ENCODE data around the gene TNRC6C. TPM values are rescaled to one million over a fixed set of nuclear protein-coding genes. Genes with fewer than 3 reads are reported as not detected.
"Not testable (repeated sequence)": the region's sequence is repeated elsewhere in the genome, so short reads cannot be mapped to it uniquely, and the experiment has no call there.

TNRC6C gene
- total RNA-seq, 2 experiments from 2014 or later, result 25.5 to 26.7 TPM

GRCh38 chr17:78132767-78133178 lies 174.3 kb downstream of the TNRC6C start:
- Mint-ChIP-seq H3K9me3 (no peaks in the 10 kb centered on the region), H3K36me3 (ENCODE audit: low read depth) (peaks cover 65% of the 10 kb centered on the region), H3K27me3 (no peaks in the 10 kb centered on the region), H3K4me1 (peaks cover 64% of the 10 kb centered on the region), H3K4me3 (peak overlapping the region; percentile 87), H3K27ac (peak overlapping the region; percentile 89)
- POLR2A ChIA-PET, result interaction anchor here (3.0 to 16.9 kb wide), 3 partner anchors 8 to 40 kb away, joined by 12 to 332 read pairs (median 197); partner anchors contain the start of genes TMC6 and TMC8
- no peak for DNase-seq
- CTCF ChIA-PET, result interaction anchor here (2.5 to 8.2 kb wide), 2 partner anchors 9 to 49 kb away, joined by 12 to 106 read pairs; partner anchors contain the start of gene TMC6

DNA sequence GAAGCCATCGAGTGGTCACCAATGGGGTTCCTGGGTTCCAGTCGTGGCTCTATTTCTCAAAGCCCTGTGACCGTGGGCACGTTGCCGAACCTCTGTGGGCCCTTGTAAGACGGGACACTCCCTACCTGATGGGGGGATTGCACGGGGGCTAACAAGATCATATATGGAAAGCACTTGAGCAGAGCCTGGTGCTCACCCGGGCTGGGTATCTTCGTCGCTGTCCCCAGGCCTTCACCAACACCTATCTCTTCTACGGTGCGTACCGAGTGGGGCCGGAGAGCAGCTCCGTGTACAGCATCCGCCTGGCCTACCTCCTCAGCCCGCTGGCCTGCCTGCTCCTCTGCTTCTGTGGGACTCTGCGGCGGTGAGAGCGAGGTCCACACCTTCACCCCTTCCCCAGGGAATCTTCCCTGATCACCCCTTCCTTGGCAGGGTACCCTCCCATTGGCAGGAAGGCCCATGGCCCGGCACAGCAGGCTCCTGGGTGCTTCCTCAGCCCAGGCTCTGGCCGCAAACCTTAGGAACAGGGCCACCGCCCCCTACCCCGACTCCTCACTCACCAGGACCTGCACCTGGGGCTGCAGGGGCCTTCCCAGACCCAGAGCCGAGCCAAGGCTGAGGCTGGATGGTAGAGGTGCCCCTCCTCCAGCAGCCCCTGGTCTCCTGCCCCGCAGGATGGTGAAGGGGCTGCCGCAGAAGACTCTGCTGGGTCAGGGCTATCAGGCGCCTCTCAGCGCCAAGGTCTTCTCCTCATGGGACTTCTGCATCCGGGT lies 174.9 kb downstream of the TNRC6C start:
- peaks cover 70% of the 10 kb centered on the region for H3K4me1 Mint-ChIP-seq
- ChIA-PET CTCF (interaction anchor here (0.6 to 8.2 kb wide), 9 partner anchors 10 to 154 kb away, joined by 3 to 106 read pairs (median 4); partner anchors contain the start of gene TMC6), POLR2A (interaction anchor here (1.5 to 16.9 kb wide), 6 partner anchors 9 to 54 kb away, joined by 5 to 332 read pairs (median 12); partner anchors contain the start of genes AFMID, TK1, TMC6 and TMC8)
- no peak for DNase-seq
- H3K36me3 Mint-ChIP-seq (ENCODE audit: low read depth), result peaks cover 66% of the 10 kb centered on the region
- H3K27me3 Mint-ChIP-seq, result no peaks in the 10 kb centered on the region
- H3K9me3 Mint-ChIP-seq, result no peaks in the 10 kb centered on the region
- H3K4me3 Mint-ChIP-seq, result peak overlapping the region; percentile 87
- H3K27ac Mint-ChIP-seq, result peak overlapping the region; percentile 89

GRCh38 chr17:78133971-78134898 lies 175.7 kb downstream of the TNRC6C start:
- ChIA-PET POLR2A (interaction anchor here (1.5 to 16.9 kb wide), 6 partner anchors 9 to 53 kb away, joined by 5 to 332 read pairs (median 12); partner anchors contain the start of genes AFMID, TK1, TMC6 and TMC8), CTCF (interaction anchor here (0.6 to 8.2 kb wide), 13 partner anchors 10 to 153 kb away, joined by 3 to 106 read pairs (median 4); partner anchors contain the start of gene TMC6)
- Mint-ChIP-seq H3K4me3 (peak overlapping the region; percentile 87), H3K27me3 (no peaks in the 10 kb centered on the region), H3K36me3 (ENCODE audit: low read depth) (peaks cover 72% of the 10 kb centered on the region), H3K27ac (peak overlapping the region; percentile 89), H3K9me3 (no peaks in the 10 kb centered on the region), H3K4me1 (peaks cover 74% of the 10 kb centered on the region)
- peak; percentile 88 for DNase-seq

DNA sequence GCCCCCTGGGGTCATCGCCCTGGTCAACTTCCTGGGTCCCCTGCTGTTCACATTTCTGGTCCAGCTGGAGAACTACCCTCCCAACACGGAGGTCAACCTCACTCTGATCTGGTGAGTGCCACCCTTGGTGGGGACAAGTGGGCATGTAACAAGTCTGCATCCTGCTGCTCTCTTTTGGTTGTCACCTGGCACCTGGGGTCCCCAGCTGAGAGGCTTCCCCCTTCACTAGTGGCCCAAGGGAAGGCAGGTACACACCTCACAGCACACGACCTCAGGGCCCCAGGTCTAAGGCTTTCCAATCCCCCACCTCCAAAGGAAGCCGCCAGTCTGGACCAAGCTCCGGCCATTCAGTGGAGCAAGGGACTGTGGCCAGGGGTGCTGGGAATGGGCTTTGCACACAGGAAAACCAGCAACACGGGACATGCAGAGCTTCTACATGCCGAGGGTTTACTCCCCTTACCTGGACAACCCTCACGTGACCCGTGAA lies 176.4 kb downstream of the TNRC6C start:
- Mint-ChIP-seq H3K36me3 (ENCODE audit: low read depth) (peaks cover 75% of the 10 kb centered on the region), H3K4me3 (no peak overlapping the region), H3K4me1 (peaks cover 72% of the 10 kb centered on the region), H3K27me3 (no peaks in the 10 kb centered on the region), H3K27ac (no peak overlapping the region), H3K9me3 (no peaks in the 10 kb centered on the region)
- DNase-seq, result no peak
- POLR2A ChIA-PET, result interaction anchor here (1.5 to 16.9 kb wide), 6 partner anchors 9 to 52 kb away, joined by 5 to 332 read pairs (median 12); partner anchors contain the start of genes AFMID, TK1, TMC6 and TMC8
- CTCF ChIA-PET, result interaction anchor here (1.0 to 8.2 kb wide), 12 partner anchors 10 to 116 kb away, joined by 3 to 106 read pairs (median 4); partner anchors contain the start of gene TMC6

DNA sequence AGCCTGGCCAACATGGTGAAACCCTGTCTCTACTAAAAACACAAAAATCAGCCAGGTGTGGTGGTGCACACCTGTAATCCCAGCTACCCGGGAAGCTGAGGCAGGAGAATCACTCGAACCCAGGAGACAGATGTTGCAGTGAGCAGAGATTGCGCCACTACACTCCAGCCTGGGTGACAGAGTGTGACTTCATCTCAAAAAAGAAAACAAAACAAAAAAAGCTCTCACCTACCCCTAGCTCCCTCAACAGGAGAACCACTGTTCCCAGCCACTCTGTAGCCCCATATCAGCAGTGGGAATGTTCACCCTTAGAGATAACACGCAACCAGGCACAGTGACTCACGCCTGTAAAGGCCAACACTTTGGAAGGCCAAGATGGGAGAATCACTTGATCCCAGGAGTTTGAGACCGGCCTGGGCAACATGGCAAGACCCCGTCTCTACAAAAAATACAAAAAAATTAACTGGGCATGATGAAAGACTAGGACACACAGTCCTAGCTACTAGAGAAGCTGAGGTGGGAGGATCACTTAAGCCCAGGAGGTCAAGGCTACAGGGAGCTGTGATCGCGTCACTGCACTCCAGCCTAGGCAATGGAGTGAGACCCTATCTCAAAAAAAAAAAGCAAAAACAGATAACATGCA lies 177.5 kb downstream of the TNRC6C start:
- POLR2A ChIA-PET, result interaction anchor here (1.4 to 16.9 kb wide), 6 partner anchors 8 to 51 kb away, joined by 4 to 332 read pairs (median 12); partner anchors contain the start of genes AFMID, TK1, TMC6 and TMC8
- no peak overlapping the region for H3K4me3 Mint-ChIP-seq
- DNase-seq, result no peak
- H3K27ac Mint-ChIP-seq, result peak overlapping the region; percentile 58
- H3K9me3 Mint-ChIP-seq, result no peaks in the 10 kb centered on the region
- H3K27me3 Mint-ChIP-seq, result no peaks in the 10 kb centered on the region
- peaks cover 76% of the 10 kb centered on the region for H3K36me3 Mint-ChIP-seq (ENCODE audit: low read depth)
- CTCF ChIA-PET, result interaction anchor here (0.9 to 8.2 kb wide), 7 partner anchors 12 to 72 kb away, joined by 3 to 106 read pairs (median 4); partner anchors contain the start of gene TMC6
- peaks cover 76% of the 10 kb centered on the region for H3K4me1 Mint-ChIP-seq

DNA sequence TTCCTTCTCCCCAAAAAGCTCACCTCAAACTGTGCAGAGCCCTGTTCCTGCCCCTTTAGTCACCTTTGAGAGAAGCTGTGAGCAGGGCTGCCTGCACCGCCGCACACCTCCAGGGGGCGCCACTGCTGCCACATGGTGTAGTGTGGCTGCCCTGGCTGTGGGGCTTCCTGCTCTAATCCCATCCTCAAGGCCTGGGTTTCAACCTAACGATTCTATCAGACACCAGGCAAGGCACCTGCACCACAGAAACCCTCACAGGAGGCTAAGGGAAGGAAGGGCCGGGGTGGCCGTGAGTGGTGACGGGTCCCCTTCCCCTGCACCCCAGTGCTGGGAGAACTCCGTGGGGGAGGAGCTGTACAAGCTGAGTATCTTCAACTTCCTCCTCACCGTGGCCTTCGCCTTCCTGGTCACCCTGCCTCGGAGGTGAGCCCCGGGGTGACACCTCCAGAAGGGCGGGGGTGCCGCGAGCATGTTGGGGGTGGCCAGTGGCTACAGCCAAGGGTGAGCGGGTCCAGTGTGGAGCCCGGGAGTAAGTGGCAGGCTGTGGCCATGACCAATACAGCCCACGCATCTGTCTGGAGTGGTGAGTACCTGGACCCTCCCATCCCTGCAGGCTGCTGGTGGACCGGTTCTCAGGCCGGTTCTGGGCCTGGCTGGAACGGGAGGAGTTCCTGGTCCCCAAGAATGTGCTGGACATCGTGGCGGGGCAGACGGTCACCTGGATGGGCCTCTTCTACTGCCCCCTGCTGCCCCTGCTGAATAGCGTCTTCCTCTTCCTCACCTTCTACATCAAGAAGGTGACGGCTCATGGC lies 179.1 kb downstream of the TNRC6C start:
- peak overlapping the region; percentile 76 for H3K27ac Mint-ChIP-seq
- no peaks in the 10 kb centered on the region for H3K27me3 Mint-ChIP-seq
- peak; percentile 60 for DNase-seq
- H3K36me3 Mint-ChIP-seq (ENCODE audit: low read depth), result peaks cover 80% of the 10 kb centered on the region
- ChIA-PET CTCF (interaction anchor here (0.6 to 8.2 kb wide), 11 partner anchors 9 to 294 kb away, joined by 3 to 106 read pairs (median 5); partner anchors contain the start of genes C17orf99 and TMC6), POLR2A (interaction anchor here (0.6 to 14.6 kb wide), 10 partner anchors 13 to 179 kb away, joined by 3 to 332 read pairs (median 5); partner anchors contain the start of genes SYNGR2, TK1, TMC6 and TMC8)
- H3K9me3 Mint-ChIP-seq, result no peaks in the 10 kb centered on the region
- no peak overlapping the region for H3K4me3 Mint-ChIP-seq
- H3K4me1 Mint-ChIP-seq, result peaks cover 89% of the 10 kb centered on the region

GRCh38 chr17:78138204-78139060 lies 179.9 kb downstream of the TNRC6C start:
- no peak overlapping the region for H3K4me3 Mint-ChIP-seq
- H3K4me1 Mint-ChIP-seq, result peaks cover 84% of the 10 kb centered on the region
- peak overlapping the region; percentile 76 for H3K27ac Mint-ChIP-seq

DNA sequence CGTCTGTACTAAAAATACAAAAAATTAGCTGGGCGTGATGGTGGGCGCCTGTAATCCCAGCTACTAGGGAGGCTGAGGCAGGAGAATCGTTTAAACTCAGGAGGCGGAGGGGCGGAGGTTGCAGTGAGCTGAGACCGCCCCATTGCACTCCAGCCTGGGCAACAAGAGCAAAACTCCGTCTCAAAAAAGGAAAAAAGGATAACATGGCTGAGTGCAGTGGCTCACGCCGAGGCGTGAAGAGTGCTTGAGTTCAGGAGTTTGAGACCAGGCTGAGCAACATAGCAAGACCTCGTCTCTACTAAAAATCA lies 181.3 kb downstream of the TNRC6C start:
- peak overlapping the region; percentile 82 for H3K27ac Mint-ChIP-seq
- H3K4me3 Mint-ChIP-seq, result peak overlapping the region; percentile 15
- H3K4me1 Mint-ChIP-seq, result peaks cover 70% of the 10 kb centered on the region
- ChIA-PET POLR2A (interaction anchor here (0.7 to 14.6 kb wide), 16 partner anchors 13 to 242 kb away, joined by 3 to 332 read pairs (median 4); partner anchors contain the start of genes AFMID, SYNGR2, TK1 and TMC6), CTCF (interaction anchor here (0.6 to 8.2 kb wide), 11 partner anchors 10 to 680 kb away, joined by 3 to 106 read pairs (median 5); partner anchors contain the start of genes TMC6 and TMC8)
- not testable (repeated sequence) for DNase-seq, H3K9me3 Mint-ChIP-seq, H3K27me3 Mint-ChIP-seq
- H3K36me3 Mint-ChIP-seq (ENCODE audit: low read depth), result peaks cover 60% of the 10 kb centered on the region

More at GRCh38 chr17:78138204-78139060, 179.9 kb downstream of the TNRC6C start:
- Mint-ChIP-seq H3K36me3 (ENCODE audit: low read depth) (peaks cover 74% of the 10 kb centered on the region), H3K9me3 (no peaks in the 10 kb centered on the region), H3K27me3 (no peaks in the 10 kb centered on the region)
- CTCF ChIA-PET, result interaction anchor here (0.6 to 8.2 kb wide), 10 partner anchors 8 to 295 kb away, joined by 3 to 106 read pairs (median 6); partner anchors contain the start of genes C17orf99 and TMC6
- no peak for DNase-seq
- POLR2A ChIA-PET, result interaction anchor here (0.9 to 14.6 kb wide), 9 partner anchors 14 to 180 kb away, joined by 3 to 332 read pairs (median 5); partner anchors contain the start of genes SYNGR2, TK1, TMC6 and TMC8

DNA sequence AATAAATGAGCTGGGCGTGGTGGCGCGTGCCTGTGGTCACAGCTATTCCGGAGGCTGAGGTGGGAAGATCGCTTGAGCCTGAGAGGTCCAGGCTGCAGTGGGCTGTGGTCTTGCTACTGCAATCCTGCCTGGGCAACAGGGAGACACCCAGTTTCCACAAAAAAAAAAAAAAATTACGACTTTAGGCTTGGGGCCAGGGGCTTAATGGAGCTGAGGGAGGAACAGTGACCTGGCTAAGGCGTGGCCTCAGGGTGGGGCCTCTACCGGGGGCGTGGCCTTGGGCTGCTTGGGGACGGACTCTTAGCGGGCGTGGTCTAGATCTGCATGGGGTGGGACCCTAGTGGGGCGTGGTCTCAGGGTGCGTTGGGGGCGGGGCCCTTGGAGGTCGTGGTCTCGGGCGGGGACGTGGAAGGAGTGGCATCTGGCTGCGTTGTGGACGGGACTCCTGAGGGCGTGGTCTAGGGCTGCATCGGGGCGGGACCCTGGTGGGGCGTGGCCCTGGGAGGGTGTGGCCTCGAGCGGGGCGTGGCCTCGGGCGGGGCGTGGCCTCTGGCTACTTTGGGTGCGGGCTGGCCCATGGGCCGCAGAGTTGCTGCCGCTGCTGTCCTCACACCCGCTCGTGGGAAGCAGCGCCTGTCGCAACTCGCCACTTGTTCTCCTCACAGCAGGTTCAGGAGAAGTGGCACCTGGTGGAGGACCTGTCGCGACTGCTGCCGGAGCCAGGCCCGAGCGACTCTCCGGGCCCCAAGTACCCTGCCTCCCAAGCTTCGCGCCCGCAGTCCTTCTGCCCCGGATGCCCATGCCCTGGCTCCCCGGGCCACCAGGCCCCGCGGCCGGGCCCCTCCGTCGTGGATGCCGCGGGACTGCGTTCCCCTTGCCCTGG lies 181.9 kb downstream of the TNRC6C start:
- H3K4me3 Mint-ChIP-seq, result peak overlapping the region; percentile 15
- H3K9me3 Mint-ChIP-seq, result no peaks in the 10 kb centered on the region
- H3K27ac Mint-ChIP-seq, result peak overlapping the region; percentile 82
- POLR2A ChIA-PET, result interaction anchor here (0.7 to 14.6 kb wide), 16 partner anchors 12 to 241 kb away, joined by 3 to 332 read pairs (median 4); partner anchors contain the start of genes AFMID, TK1, TMC6 and TMC8
- peaks cover 65% of the 10 kb centered on the region for H3K4me1 Mint-ChIP-seq
- CTCF ChIA-PET, result interaction anchor here (0.6 to 8.2 kb wide), 11 partner anchors 9 to 681 kb away, joined by 3 to 106 read pairs (median 5); partner anchors contain the start of genes TMC6 and TMC8
- peaks cover 56% of the 10 kb centered on the region for H3K36me3 Mint-ChIP-seq (ENCODE audit: low read depth)
- H3K27me3 Mint-ChIP-seq, result no peaks in the 10 kb centered on the region
- peak; percentile 99 for DNase-seq

All from activated CD4-positive, alpha-beta memory T cell treated with anti-CD3 and anti-CD28 coated beads, Interleukin-2, amount 10 ng/mL, durations not matched to agents 7 days and 5 days (primary cell).